ENCODE results near the gene ORC6. TPM values are rescaled to one million over a fixed set of nuclear protein-coding genes. Genes with fewer than 3 reads are reported as not detected.

Gene ORC6
- total RNA-seq, 1 donor from 2014 or later = 122 TPM

GRCh38 chr16:46688654-46689364 lies 650 bp upstream of the ORC6 start, which contains the start of gene VPS35:
Gene VPS35 (minus strand): TSS chr16:46689178. CDS start chr16:46689133, 45 bp downstream.
- peaks cover 82% of the 10 kb centered on the region for H4K20me1 ChIP-seq (ENCODE audit: low read depth)
- peak within 1 kb of the TSS; percentile 82 for H3K27ac ChIP-seq
- Mint-ChIP-seq H3K36me3 (peaks cover 16% of the 10 kb centered on the region), H3K4me3 (no peak within 1 kb of the TSS), H3K4me1 (peaks cover 48% of the 10 kb centered on the region), H3K9me3 (no peaks in the 10 kb centered on the region), H3K27me3 (ENCODE audit: insufficient read depth, low read depth) (peaks cover 2% of the 10 kb centered on the region), H3K27ac (peak within 1 kb of the TSS; percentile 94)
- peak within 1 kb of the TSS; percentile 88 for H3K9ac ChIP-seq
- H3K4me3 ChIP-seq = peak within 1 kb of the TSS; percentile 73
- peak; percentile 100 for DNase-seq (ENCODE audit: low spot score)
- TF ChIP-seq EZH2 (IDR thresholded peaks at IDR 0.05) (no peak), EZH2phosphoT487 (IDR thresholded peaks at IDR 0.05) (no peak), CTCF (IDR thresholded peaks at IDR 0.05) (peak; percentile 62)
- peaks cover 90% of the 10 kb centered on the region for H3K79me2 ChIP-seq (ENCODE audit: low read depth)
- peak within 1 kb of the TSS; percentile 92 for H3K4me2 ChIP-seq
- peak within 1 kb of the TSS; percentile 85 for H2AFZ ChIP-seq (replicated peaks)
- H3F3A ChIP-seq (ENCODE audit: low read depth) = peaks cover 34% of the 10 kb centered on the region
- no peaks in the 10 kb centered on the region for H3K27me3 ChIP-seq
- peaks cover 10% of the 10 kb centered on the region for H3K36me3 ChIP-seq
- H3K4me1 ChIP-seq = peaks cover 31% of the 10 kb centered on the region
- H3K9me3 ChIP-seq (ENCODE audit: low read depth) = no peaks in the 10 kb centered on the region

- H3K27ac Mint-ChIP-seq = peak overlapping the region; percentile 53
- H3F3A ChIP-seq (ENCODE audit: low read depth) = peaks cover 44% of the 10 kb centered on the region
- peaks cover 77% of the 10 kb centered on the region for H3K79me2 ChIP-seq (ENCODE audit: low read depth)
- no peak overlapping the region for H3K27ac ChIP-seq
- no peak for TF ChIP-seq CTCF (IDR thresholded peaks at IDR 0.05)
- no peak for TF ChIP-seq EZH2 (IDR thresholded peaks at IDR 0.05)
- no peak for TF ChIP-seq EZH2phosphoT487 (IDR thresholded peaks at IDR 0.05)
- peaks cover 25% of the 10 kb centered on the region for H3K36me3 Mint-ChIP-seq
- H2AFZ ChIP-seq (replicated peaks) = no peak overlapping the region
- peaks cover 31% of the 10 kb centered on the region for H3K4me1 ChIP-seq
- H3K9me3 ChIP-seq (ENCODE audit: low read depth) = no peaks in the 10 kb centered on the region
- peaks cover 43% of the 10 kb centered on the region for H3K4me1 Mint-ChIP-seq
- H3K36me3 ChIP-seq = peaks cover 19% of the 10 kb centered on the region
- H3K27me3 ChIP-seq = no peaks in the 10 kb centered on the region
- peak overlapping the region; percentile 88 for H3K9ac ChIP-seq
- peak overlapping the region; percentile 92 for H3K4me2 ChIP-seq
- peaks cover 64% of the 10 kb centered on the region for H4K20me1 ChIP-seq (ENCODE audit: low read depth)
- peak; percentile 2 for DNase-seq (ENCODE audit: low spot score)
- peak overlapping the region; percentile 73 for H3K4me3 ChIP-seq
- H3K27me3 Mint-ChIP-seq (ENCODE audit: insufficient read depth, low read depth) = peaks cover 2% of the 10 kb centered on the region
- H3K9me3 Mint-ChIP-seq = no peaks in the 10 kb centered on the region
- no peak overlapping the region for H3K4me3 Mint-ChIP-seq
These were observed 1.1 kb downstream of the ORC6 start for GRCh38 chr16:46690281-46691178.

- Histone ChIP-seq H3K9me3 (ENCODE audit: low read depth) (no peaks in the 10 kb centered on the region), H3K4me1 (peaks cover 28% of the 10 kb centered on the region), H3K4me2 (peak overlapping the region; percentile 92), H2AFZ (replicated peaks) (no peak overlapping the region), H3F3A (ENCODE audit: low read depth) (peaks cover 56% of the 10 kb centered on the region), H4K20me1 (ENCODE audit: low read depth) (peaks cover 52% of the 10 kb centered on the region), H3K9ac (no peak overlapping the region), H3K27me3 (no peaks in the 10 kb centered on the region), H3K4me3 (peak overlapping the region; percentile 73), H3K79me2 (ENCODE audit: low read depth) (peaks cover 65% of the 10 kb centered on the region), H3K27ac (no peak overlapping the region), H3K36me3 (peaks cover 24% of the 10 kb centered on the region)
- no peak overlapping the region for H3K27ac Mint-ChIP-seq
- peaks cover 29% of the 10 kb centered on the region for H3K36me3 Mint-ChIP-seq
- H3K4me1 Mint-ChIP-seq = peaks cover 41% of the 10 kb centered on the region
- peaks cover 2% of the 10 kb centered on the region for H3K27me3 Mint-ChIP-seq (ENCODE audit: insufficient read depth, low read depth)
- H3K9me3 Mint-ChIP-seq = no peaks in the 10 kb centered on the region
- TF ChIP-seq EZH2 (IDR thresholded peaks at IDR 0.05) (no peak), EZH2phosphoT487 (IDR thresholded peaks at IDR 0.05) (no peak), CTCF (IDR thresholded peaks at IDR 0.05) (no peak)
- H3K4me3 Mint-ChIP-seq = no peak overlapping the region
- no peak for DNase-seq (ENCODE audit: low spot score)
These were observed 2.3 kb downstream of the ORC6 start for GRCh38 chr16:46691726-46692125.

Measured in neural progenitor cell (in vitro differentiated cells).